ENCODE results near the gene ASB14. TPM values are rescaled to one million over a fixed set of nuclear protein-coding genes. Genes with fewer than 3 reads are reported as not detected.
"Not testable (repeated sequence)": the region's sequence is repeated elsewhere in the genome, so short reads cannot be mapped to it uniquely, and the experiment has no call there.

Gene ASB14
- not detected for total RNA-seq
- not detected for polyA plus RNA-seq

- Histone ChIP-seq H3K9me3 (no peaks in the 10 kb centered on the region), H3K36me3 (no peaks in the 10 kb centered on the region), H3K4me3 (no peak within 1 kb of the TSS), H3K27me3 (no peaks in the 10 kb centered on the region), H3K27ac (no peak within 1 kb of the TSS), H3K4me1 (no peaks in the 10 kb centered on the region)
- intact Hi-C loops (cut with DNase I), result no loop called here
- WGBS, 2 donors, result 95 to 97% methylated on average over 1 of the region's 1 CpG
- no peak for DNase-seq
- no peak for TF ChIP-seq CTCF (IDR thresholded peaks at IDR 0.05)
- no peak for TF ChIP-seq EP300 (IDR thresholded peaks at IDR 0.05)
- no peak for TF ChIP-seq POLR2A (IDR thresholded peaks at IDR 0.05)
- TF ChIP-seq POLR2AphosphoS5 (IDR thresholded peaks at IDR 0.05), result no peak
Observed at GRCh38 chr3:57292159-57292896, at the start of gene ASB14. TSS of gene ASB14 (minus strand) at chr3:57292685. CDS start at chr3:57292033, 652 bp downstream.

- H3K4me1 ChIP-seq; H3K27me3 ChIP-seq; H3K4me3 ChIP-seq; DNase-seq; intact Hi-C loops (cut with DNase I); H3K9me3 ChIP-seq; H3K36me3 ChIP-seq; H3K27ac ChIP-seq: not testable (repeated sequence)
- 59 to 67% methylated on average over 6 of the region's 7 CpGs for WGBS, 2 donors
Observed at GRCh38 chr3:57339071-57339642, 46.7 kb upstream of the ASB14 start.

- H3K4me1 ChIP-seq; H3K9me3 ChIP-seq; H3K4me3 ChIP-seq; DNase-seq; H3K36me3 ChIP-seq; intact Hi-C loops (cut with DNase I); H3K27me3 ChIP-seq; H3K27ac ChIP-seq: not testable (repeated sequence)
- WGBS, 2 donors, result 95 to 97% methylated on average over 40 of the region's 40 CpGs
Observed at GRCh38 chr3:57338272-57339070, 46.0 kb upstream of the ASB14 start.

- no peak for DNase-seq
- no peak overlapping the region for H3K27ac ChIP-seq
Observed at GRCh38 chr3:57335283-57335938, 42.9 kb upstream of the ASB14 start.

GRCh38 chr3:57331078-57331610 is 38.7 kb upstream of the ASB14 start:
- TF ChIP-seq CTCF (IDR thresholded peaks at IDR 0.05) (no peak), POLR2A (IDR thresholded peaks at IDR 0.05) (no peak), EP300 (IDR thresholded peaks at IDR 0.05) (no peak), POLR2AphosphoS5 (IDR thresholded peaks at IDR 0.05) (no peak)
- Histone ChIP-seq H3K27me3 (no peaks in the 10 kb centered on the region), H3K27ac (no peak overlapping the region), H3K9me3 (no peaks in the 10 kb centered on the region), H3K4me1 (no peaks in the 10 kb centered on the region), H3K36me3 (no peaks in the 10 kb centered on the region), H3K4me3 (no peak overlapping the region)
- intact Hi-C loops (cut with DNase I), result no loop called here
- WGBS, 2 donors, result 83% methylated on average over 3 of the region's 3 CpGs
- no peak for DNase-seq

More at GRCh38 chr3:57335283-57335938, 42.9 kb upstream of the ASB14 start:
- H3K9me3 ChIP-seq, result no peaks in the 10 kb centered on the region
- intact Hi-C loops (cut with DNase I), result no loop called here
- TF ChIP-seq POLR2A (IDR thresholded peaks at IDR 0.05), result no peak
- no peak for TF ChIP-seq EP300 (IDR thresholded peaks at IDR 0.05)
- TF ChIP-seq POLR2AphosphoS5 (IDR thresholded peaks at IDR 0.05), result no peak
- no peak for TF ChIP-seq CTCF (IDR thresholded peaks at IDR 0.05)
- WGBS, 2 donors, result 81 to 82% methylated on average over 5 of the region's 5 CpGs
- no peaks in the 10 kb centered on the region for H3K36me3 ChIP-seq
- H3K4me3 ChIP-seq, result no peak overlapping the region
- H3K4me1 ChIP-seq, result no peaks in the 10 kb centered on the region
- H3K27me3 ChIP-seq, result no peaks in the 10 kb centered on the region

- WGBS, 2 donors, result 88 to 97% methylated on average over 1 of the region's 1 CpG
- DNase-seq; H3K4me3 ChIP-seq; intact Hi-C loops (cut with DNase I); H3K27ac ChIP-seq; H3K36me3 ChIP-seq; H3K4me1 ChIP-seq; H3K9me3 ChIP-seq; H3K27me3 ChIP-seq: not testable (repeated sequence)
Observed at GRCh38 chr3:57326498-57326897, 34.0 kb upstream of the ASB14 start.

Data from sigmoid colon (tissue), 7 donors.